Peyer's patch (tissue), 4 donors: ENCODE data around the gene MARK3.

Source experiments
- POLR2A ChIP-seq, 2 donors: fragments of 450-650 bp; IDR thresholded peaks; one replicate each; pipeline ENCODE4 v1.5.1; 2017; ENCODE audit warnings: antibody characterized with exemption in 2 of 2, mild to moderate bottlenecking in 2 of 2, moderate library complexity in 2 of 2
- TF ChIP-seq, protein P1 (sequence below), 6 experiments: fragments of 450-650 bp in 4 of 6; fragments of 200-600 bp in 2 of 6; sonication (generic) in 1 of 6; IDR thresholded peaks; one replicate each; pipeline ENCODE4 v1.5.1; 2017 to 2019; ENCODE audit warnings: antibody characterized with exemption in 6 of 6, mild to moderate bottlenecking in 3 of 6, moderate library complexity in 1 of 6

GRCh38 chr14:103524002-103524935 lies 139.1 kb downstream of the MARK3 start:
- TF ChIP-seq, protein P1, sequence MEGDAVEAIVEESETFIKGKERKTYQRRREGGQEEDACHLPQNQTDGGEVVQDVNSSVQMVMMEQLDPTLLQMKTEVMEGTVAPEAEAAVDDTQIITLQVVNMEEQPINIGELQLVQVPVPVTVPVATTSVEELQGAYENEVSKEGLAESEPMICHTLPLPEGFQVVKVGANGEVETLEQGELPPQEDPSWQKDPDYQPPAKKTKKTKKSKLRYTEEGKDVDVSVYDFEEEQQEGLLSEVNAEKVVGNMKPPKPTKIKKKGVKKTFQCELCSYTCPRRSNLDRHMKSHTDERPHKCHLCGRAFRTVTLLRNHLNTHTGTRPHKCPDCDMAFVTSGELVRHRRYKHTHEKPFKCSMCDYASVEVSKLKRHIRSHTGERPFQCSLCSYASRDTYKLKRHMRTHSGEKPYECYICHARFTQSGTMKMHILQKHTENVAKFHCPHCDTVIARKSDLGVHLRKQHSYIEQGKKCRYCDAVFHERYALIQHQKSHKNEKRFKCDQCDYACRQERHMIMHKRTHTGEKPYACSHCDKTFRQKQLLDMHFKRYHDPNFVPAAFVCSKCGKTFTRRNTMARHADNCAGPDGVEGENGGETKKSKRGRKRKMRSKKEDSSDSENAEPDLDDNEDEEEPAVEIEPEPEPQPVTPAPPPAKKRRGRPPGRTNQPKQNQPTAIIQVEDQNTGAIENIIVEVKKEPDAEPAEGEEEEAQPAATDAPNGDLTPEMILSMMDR (IDR thresholded peaks at IDR 0.05), result no peak
- TF ChIP-seq POLR2A (IDR thresholded peaks at IDR 0.05), result no peak
